NCI-H82 treated with DMSO at 0.1 percent for 48 hours (cell line): Measurements from ENCODE around the gene ANKDD1B.

Source experiments
- DNase-seq: peaks from one replicate; lab custom pipeline; 2025; ENCODE audit not compliant: unreplicated experiment; lab: John Stamatoyannopoulos, UW

ANKDD1B gene

GRCh38 chr5:75616371-75616881 lies 5.2 kb downstream of the ANKDD1B start:
- DNase-seq, result peak; percentile 29

GRCh38 chr5:75616971-75617621 lies 5.8 kb downstream of the ANKDD1B start:
- peak; percentile 41 for DNase-seq

- DNase-seq, result no peak
Measured at GRCh38 chr5:75617736-75618352, 6.6 kb downstream of the ANKDD1B start.

GRCh38 chr5:75620184-75620959 lies 9.1 kb downstream of the ANKDD1B start:
- DNase-seq, result no peak

- DNase-seq, result no peak
Measured at GRCh38 chr5:75622564-75622963, 11.3 kb downstream of the ANKDD1B start.

GRCh38 chr5:75623846-75624245 lies 12.6 kb downstream of the ANKDD1B start:
- no peak for DNase-seq

GRCh38 chr5:75626959-75627358 lies 15.7 kb downstream of the ANKDD1B start:
- no peak for DNase-seq

GRCh38 chr5:75627801-75628200 lies 16.5 kb downstream of the ANKDD1B start:
- DNase-seq, result no peak

- no peak for DNase-seq
Measured at GRCh38 chr5:75630875-75631274, 19.6 kb downstream of the ANKDD1B start.

GRCh38 chr5:75632321-75632720 lies 21.1 kb downstream of the ANKDD1B start:
- no peak for DNase-seq

- no peak for DNase-seq
Measured at GRCh38 chr5:75637949-75638348, 26.7 kb downstream of the ANKDD1B start.

GRCh38 chr5:75639535-75640311 lies 28.5 kb downstream of the ANKDD1B start:
- DNase-seq, result no peak

- DNase-seq, result no peak
Measured at GRCh38 chr5:75640395-75640794, 29.1 kb downstream of the ANKDD1B start.

GRCh38 chr5:75640826-75641225 lies 29.6 kb downstream of the ANKDD1B start:
- no peak for DNase-seq

GRCh38 chr5:75648712-75649111 lies 37.5 kb downstream of the ANKDD1B start:
- no peak for DNase-seq

GRCh38 chr5:75651575-75652238 lies 40.5 kb downstream of the ANKDD1B start:
- no peak for DNase-seq

GRCh38 chr5:75653521-75653920 lies 42.3 kb downstream of the ANKDD1B start:
- DNase-seq, result no peak

GRCh38 chr5:75654693-75655295 lies 43.5 kb downstream of the ANKDD1B start:
- DNase-seq, result no peak

- no peak for DNase-seq
Measured at GRCh38 chr5:75656311-75657003, 45.2 kb downstream of the ANKDD1B start.
